Measurements from ENCODE around the gene EHD4. TPM values are rescaled to one million over a fixed set of nuclear protein-coding genes. Genes with fewer than 3 reads are reported as not detected.

The EHD4 gene
- polyA plus RNA-seq, 4 donors: 8.7 to 20.5 (median 16.4) TPM

GRCh38 chr15:41961001-41961518 is 11.3 kb downstream of the EHD4 start:
- no peak for DNase-seq (ENCODE audit: low read depth in 4 of 4, low spot score in 3 of 4)

DNA sequence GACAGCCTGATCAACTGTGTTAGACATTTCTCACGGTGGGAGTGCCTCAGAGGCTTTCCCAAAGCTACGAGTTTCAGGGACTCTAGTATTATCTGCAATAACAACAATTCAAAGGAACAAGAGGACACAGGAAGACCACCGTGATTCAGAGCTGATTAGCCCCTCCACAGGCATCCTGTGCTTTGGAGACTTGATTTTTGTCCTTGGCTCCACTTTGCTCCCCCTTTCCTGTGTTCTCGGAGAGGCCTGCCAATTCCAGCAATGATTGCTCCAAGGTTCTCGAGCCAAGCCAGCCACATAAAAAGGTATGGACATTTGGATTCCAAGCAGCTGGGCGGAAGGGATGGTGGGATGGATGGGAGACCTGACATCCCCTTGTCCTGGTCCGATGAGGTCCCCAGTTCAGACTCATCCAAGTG is 14.3 kb downstream of the EHD4 start:
- DNase-seq (ENCODE audit: low read depth in 4 of 4, low spot score in 3 of 4): no peak

GRCh38 chr15:41957021-41957897 is 15.1 kb downstream of the EHD4 start:
- DNase-seq (ENCODE audit: low read depth in 4 of 4, low spot score in 3 of 4): no peak

GRCh38 chr15:41955807-41956525 is 16.4 kb downstream of the EHD4 start:
- no peak for DNase-seq (ENCODE audit: low read depth in 4 of 4, low spot score in 3 of 4)

- DNase-seq (ENCODE audit: low read depth in 4 of 4, low spot score in 3 of 4): no peak
These were observed 17.3 kb downstream of the EHD4 start for GRCh38 chr15:41955100-41955499.

DNA sequence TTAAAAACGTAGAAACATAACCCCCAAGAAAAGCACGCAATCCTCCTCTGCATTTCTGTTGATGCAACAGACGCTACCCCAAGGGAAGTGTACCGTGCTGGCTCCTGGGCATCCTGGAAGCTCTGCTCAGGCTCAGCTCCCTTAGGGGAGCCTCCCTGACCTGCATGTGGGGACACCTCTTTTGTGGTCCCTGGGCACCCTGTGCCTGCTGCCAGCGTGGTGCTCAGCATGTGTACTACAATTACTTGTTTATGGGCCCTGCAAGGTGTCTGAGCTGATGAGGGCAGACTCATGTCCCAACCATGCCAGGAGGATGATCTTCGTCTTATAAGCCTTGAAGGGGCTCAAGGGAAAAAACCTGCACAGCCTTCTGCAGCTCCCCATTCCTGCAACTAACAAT is 18.3 kb downstream of the EHD4 start:
- DNase-seq (ENCODE audit: low read depth in 4 of 4, low spot score in 3 of 4): no peak

DNA sequence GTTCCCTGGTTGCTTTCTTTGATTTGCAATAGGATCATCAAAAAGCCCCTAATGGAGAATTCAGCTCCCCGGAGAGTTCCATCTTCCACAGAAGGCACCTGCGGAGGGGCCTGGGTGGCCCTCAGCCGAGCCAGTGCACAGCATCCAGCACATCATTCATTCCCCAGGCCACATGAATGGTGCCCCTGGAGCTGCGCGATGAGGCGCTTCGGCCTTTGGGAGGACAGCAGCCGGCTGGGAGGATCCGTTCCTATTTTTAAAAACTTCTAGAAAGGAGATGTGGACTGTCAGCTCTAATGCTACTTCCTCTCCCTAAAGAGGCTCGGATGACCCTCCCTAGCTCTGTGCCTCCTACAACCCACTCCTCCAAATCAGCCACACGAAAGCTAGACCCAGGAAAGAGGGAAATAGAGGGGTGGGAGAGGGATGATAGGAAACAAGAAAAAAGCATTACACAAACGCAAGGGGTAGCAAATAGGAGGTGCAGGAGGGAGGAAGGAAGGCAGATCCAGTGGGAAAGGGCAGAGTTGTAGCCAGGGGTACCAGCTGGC is 20.3 kb downstream of the EHD4 start:
- DNase-seq (ENCODE audit: low read depth in 4 of 4, low spot score in 3 of 4): no peak

DNA sequence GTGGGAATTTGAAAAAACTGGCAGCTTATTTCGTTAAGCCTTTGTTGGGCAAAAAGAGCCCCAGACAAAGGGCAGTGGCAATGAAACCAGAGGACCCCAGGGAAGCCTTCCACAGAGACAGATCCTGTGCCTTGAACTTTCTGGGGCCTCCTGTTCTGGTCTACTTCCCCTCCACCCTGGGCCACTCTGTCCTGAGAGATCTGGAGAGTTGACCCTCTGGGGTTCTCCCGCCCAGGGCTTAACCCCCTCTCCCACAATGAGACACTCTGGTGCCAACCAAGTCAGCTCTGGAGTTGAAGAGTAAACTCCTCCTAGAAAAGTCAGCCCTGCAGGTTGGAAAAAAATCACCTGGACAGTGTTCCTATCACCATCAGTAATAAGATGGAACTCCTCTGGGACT is 20.8 kb downstream of the EHD4 start:
- no peak for DNase-seq (ENCODE audit: low read depth in 4 of 4, low spot score in 3 of 4)

- no peak for DNase-seq (ENCODE audit: low read depth in 4 of 4, low spot score in 3 of 4)
These were observed 21.9 kb downstream of the EHD4 start for GRCh38 chr15:41950489-41950888.

- no peak for DNase-seq (ENCODE audit: low read depth in 4 of 4, low spot score in 3 of 4)
These were observed 22.3 kb downstream of the EHD4 start for GRCh38 chr15:41950127-41950483.

- DNase-seq (ENCODE audit: low read depth in 4 of 4, low spot score in 3 of 4): no peak
These were observed 22.8 kb downstream of the EHD4 start for GRCh38 chr15:41949401-41950126.

DNA sequence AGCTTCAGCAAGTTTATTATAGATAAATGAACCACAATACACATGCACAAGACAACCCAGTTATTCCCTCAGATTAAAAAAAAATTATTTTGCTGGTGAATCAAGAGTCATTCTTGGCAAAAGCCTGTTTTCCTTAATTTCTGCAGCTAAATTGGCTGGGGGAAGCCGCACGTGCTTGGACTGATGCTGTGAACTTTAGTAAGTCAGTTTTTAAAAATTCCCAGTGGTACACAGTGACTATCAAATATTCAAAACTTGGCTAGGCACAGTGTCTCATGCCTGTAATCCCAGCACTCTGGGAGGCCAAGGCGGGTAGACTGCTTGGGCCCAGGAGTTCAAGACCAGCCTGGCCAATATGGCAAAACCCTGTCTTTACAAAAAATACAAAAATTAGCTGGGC is 23.9 kb downstream of the EHD4 start:
- no peak for DNase-seq (ENCODE audit: low read depth in 4 of 4, low spot score in 3 of 4)

- DNase-seq (ENCODE audit: low read depth in 4 of 4, low spot score in 3 of 4): no peak
These were observed 25.4 kb downstream of the EHD4 start for GRCh38 chr15:41946970-41947369.

GRCh38 chr15:41945731-41946130 is 26.6 kb downstream of the EHD4 start:
- no peak for DNase-seq (ENCODE audit: low read depth in 4 of 4, low spot score in 3 of 4)

DNA sequence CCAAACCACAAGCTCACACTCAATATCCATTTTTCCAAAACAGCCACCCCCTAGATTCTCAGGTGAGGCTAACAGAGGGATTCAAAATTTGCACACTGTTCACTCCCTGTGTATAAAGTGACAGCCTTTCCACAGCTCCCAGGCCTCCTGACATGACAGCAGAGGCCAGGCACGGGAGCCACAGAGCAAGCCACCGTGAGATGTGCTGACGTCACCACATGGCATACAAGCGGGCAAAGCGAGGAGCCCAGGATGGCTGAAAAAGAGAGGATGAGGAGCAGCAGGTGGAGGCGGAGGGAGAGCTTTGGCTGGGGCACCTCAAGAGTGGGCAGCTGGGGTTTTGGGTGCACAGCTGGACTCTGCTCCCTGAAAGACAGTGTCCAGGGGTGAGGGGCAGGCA is 27.1 kb downstream of the EHD4 start:
- no peak for DNase-seq (ENCODE audit: low read depth in 4 of 4, low spot score in 3 of 4)

DNA sequence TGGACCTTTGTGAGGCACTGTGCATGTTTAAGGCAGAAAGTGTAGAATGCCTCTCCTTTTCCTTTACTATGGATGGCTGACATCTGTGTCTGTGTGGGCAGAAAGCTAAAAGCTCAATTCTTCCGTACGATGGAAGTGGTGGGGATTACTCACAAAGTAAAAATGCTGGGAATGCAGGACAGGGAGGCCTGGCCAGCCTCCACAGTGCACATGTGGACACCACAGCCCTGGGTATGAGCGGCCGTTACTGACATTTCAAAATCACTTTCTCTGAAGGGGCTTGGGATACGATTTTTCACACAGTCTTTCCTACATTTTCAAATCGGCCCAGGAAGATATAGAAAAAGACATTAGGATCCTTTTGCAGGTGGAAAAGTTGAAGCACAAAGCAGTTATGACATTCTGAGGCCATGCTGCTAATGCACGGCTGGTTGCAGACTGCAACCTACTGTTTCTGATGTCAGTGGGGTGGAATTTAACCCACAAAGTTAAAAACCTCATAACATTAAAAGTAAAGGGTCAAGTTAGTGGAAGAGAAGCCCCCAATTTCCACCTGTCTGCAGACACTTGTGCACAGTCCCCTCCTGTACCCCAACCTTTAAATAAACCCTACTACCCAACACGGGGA is 27.9 kb downstream of the EHD4 start:
- no peak for DNase-seq (ENCODE audit: low read depth in 4 of 4, low spot score in 3 of 4)

- DNase-seq (ENCODE audit: low read depth in 4 of 4, low spot score in 3 of 4): no peak
These were observed 28.6 kb downstream of the EHD4 start for GRCh38 chr15:41943543-41944312.

DNA sequence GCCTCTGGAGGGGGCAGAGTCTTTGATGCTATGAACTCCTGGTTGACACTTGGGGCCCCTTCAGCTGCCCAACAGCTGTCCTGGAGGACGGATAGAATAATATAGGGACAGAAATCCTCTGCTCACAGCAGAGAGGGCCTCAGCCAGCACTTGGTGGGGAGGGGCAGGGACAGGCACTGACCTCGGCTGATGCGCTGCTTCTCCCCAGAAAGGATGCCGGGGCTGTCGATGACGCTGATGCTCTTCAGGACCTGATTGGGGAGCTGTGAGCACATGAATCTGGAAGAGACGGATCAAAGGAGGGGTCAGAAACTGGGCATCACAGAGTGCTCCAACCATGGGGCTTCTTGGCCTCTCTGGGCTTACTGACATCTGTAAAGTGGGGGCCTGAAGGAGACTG is 29.5 kb downstream of the EHD4 start:
- DNase-seq (ENCODE audit: low read depth in 4 of 4, low spot score in 3 of 4): no peak

- no peak for DNase-seq (ENCODE audit: low read depth in 4 of 4, low spot score in 3 of 4)
These were observed 30.5 kb downstream of the EHD4 start for GRCh38 chr15:41941644-41942415.

Data from left renal pelvis (tissue), 4 donors.